GM15510 (cell line): ENCODE results near the gene SPATA17.

Source experiments
- POLR2A ChIP-seq: IDR thresholded peaks from 3 replicates; pipeline ENCODE4 v1.6.1; 2011; ENCODE audit warnings: borderline replicate concordance; ENCODE audit not compliant: insufficient read length; ENCODE audit errors: extremely low read depth

The SPATA17 gene

GRCh38 chr1:217660353-217661062 is 29.4 kb downstream of the SPATA17 start:
- TF ChIP-seq POLR2A, result no peak

GRCh38 chr1:217661407-217661806 is 30.3 kb downstream of the SPATA17 start:
- no peak for TF ChIP-seq POLR2A

GRCh38 chr1:217668351-217668940 is 37.3 kb downstream of the SPATA17 start:
- TF ChIP-seq POLR2A, result no peak

- TF ChIP-seq POLR2A, result no peak
Observed at GRCh38 chr1:217673387-217673786, 42.2 kb downstream of the SPATA17 start.

- no peak for TF ChIP-seq POLR2A
Observed at GRCh38 chr1:217674028-217674729, 43.0 kb downstream of the SPATA17 start.

- no peak for TF ChIP-seq POLR2A
Observed at GRCh38 chr1:217681806-217682205, 50.7 kb downstream of the SPATA17 start.

GRCh38 chr1:217687511-217687910 is 56.4 kb downstream of the SPATA17 start:
- no peak for TF ChIP-seq POLR2A

GRCh38 chr1:217703326-217703725 is 72.2 kb downstream of the SPATA17 start:
- TF ChIP-seq POLR2A, result no peak

- TF ChIP-seq POLR2A, result no peak
Observed at GRCh38 chr1:217712925-217713597, 81.9 kb downstream of the SPATA17 start.

GRCh38 chr1:217715681-217716080 is 84.5 kb downstream of the SPATA17 start:
- no peak for TF ChIP-seq POLR2A

- TF ChIP-seq POLR2A, result no peak
Observed at GRCh38 chr1:217717959-217718358, 86.8 kb downstream of the SPATA17 start.

GRCh38 chr1:217718873-217719272 is 87.7 kb downstream of the SPATA17 start:
- no peak for TF ChIP-seq POLR2A

GRCh38 chr1:217721692-217722091 is 90.5 kb downstream of the SPATA17 start:
- TF ChIP-seq POLR2A, result no peak

GRCh38 chr1:217734973-217735372 is 103.8 kb downstream of the SPATA17 start:
- no peak for TF ChIP-seq POLR2A

GRCh38 chr1:217747156-217747769 is 116.1 kb downstream of the SPATA17 start:
- no peak for TF ChIP-seq POLR2A

- no peak for TF ChIP-seq POLR2A
Observed at GRCh38 chr1:217769768-217770167, 138.6 kb downstream of the SPATA17 start.

GRCh38 chr1:217770918-217771317 is 139.8 kb downstream of the SPATA17 start:
- no peak for TF ChIP-seq POLR2A
